GM06990 (cell line): ENCODE data around the gene SLX4IP.

Experiments
- DNase-seq: peaks from one replicate; pipeline ENCODE4 v3.0.0-alpha.2; 2011; ENCODE audit not compliant: insufficient read length; ENCODE audit errors: extremely low read depth
- H3K27me3 ChIP-seq: replicated peaks from 2 replicates; pipeline ENCODE4 v1.6.0; 2011; ENCODE audit warnings: low read length; ENCODE audit not compliant: control insufficient read depth, insufficient read depth
- H3K36me3 ChIP-seq: 2 replicates; pipeline ENCODE4 v1.5.1; 2011; ENCODE audit warnings: low read length; ENCODE audit not compliant: control insufficient read depth, insufficient read depth
- H3K4me3 ChIP-seq: replicated peaks from 2 replicates; pipeline ENCODE4 v1.5.1; 2011; ENCODE audit warnings: low read depth, mild to moderate bottlenecking, control low read depth, low read length
- TF ChIP-seq, protein P1 (sequence below): IDR thresholded peaks from 2 replicates; pipeline ENCODE4 v1.5.1; 2011; ENCODE audit warnings: low read length, control low read depth, mild to moderate bottlenecking, inconsistent platforms; ENCODE audit not compliant: insufficient read depth, poor library complexity, severe bottlenecking

SLX4IP gene

DNA sequence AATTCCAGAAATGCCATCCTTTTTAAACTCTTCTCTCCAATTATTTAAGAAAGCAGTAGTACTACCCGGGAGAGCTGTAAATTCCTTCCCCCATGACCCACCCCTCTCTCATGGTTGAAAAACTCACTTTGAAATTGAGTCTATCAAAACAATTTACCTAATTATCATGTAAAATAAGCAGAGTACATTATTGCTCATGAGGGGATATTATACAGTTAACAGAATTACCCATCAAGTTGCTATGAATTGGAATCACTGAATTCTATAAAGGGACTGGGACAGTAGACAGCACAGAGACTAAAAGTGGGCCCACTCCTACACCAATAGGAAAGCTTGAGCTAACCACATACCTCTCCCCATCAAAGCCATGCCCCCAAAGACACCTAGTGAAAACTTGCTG lies 222.3 kb downstream of the SLX4IP start:
- H3K27me3 ChIP-seq, result no peaks in the 10 kb centered on the region; the same call in none of the 2 replicates
- H3K4me3 ChIP-seq, result no peak overlapping the region
- H3K36me3 ChIP-seq, result no peaks in the 10 kb centered on the region; the same call in 1 of the 2 replicates
- TF ChIP-seq, protein P1, sequence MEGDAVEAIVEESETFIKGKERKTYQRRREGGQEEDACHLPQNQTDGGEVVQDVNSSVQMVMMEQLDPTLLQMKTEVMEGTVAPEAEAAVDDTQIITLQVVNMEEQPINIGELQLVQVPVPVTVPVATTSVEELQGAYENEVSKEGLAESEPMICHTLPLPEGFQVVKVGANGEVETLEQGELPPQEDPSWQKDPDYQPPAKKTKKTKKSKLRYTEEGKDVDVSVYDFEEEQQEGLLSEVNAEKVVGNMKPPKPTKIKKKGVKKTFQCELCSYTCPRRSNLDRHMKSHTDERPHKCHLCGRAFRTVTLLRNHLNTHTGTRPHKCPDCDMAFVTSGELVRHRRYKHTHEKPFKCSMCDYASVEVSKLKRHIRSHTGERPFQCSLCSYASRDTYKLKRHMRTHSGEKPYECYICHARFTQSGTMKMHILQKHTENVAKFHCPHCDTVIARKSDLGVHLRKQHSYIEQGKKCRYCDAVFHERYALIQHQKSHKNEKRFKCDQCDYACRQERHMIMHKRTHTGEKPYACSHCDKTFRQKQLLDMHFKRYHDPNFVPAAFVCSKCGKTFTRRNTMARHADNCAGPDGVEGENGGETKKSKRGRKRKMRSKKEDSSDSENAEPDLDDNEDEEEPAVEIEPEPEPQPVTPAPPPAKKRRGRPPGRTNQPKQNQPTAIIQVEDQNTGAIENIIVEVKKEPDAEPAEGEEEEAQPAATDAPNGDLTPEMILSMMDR, result no peak
- DNase-seq, result no peak

DNA sequence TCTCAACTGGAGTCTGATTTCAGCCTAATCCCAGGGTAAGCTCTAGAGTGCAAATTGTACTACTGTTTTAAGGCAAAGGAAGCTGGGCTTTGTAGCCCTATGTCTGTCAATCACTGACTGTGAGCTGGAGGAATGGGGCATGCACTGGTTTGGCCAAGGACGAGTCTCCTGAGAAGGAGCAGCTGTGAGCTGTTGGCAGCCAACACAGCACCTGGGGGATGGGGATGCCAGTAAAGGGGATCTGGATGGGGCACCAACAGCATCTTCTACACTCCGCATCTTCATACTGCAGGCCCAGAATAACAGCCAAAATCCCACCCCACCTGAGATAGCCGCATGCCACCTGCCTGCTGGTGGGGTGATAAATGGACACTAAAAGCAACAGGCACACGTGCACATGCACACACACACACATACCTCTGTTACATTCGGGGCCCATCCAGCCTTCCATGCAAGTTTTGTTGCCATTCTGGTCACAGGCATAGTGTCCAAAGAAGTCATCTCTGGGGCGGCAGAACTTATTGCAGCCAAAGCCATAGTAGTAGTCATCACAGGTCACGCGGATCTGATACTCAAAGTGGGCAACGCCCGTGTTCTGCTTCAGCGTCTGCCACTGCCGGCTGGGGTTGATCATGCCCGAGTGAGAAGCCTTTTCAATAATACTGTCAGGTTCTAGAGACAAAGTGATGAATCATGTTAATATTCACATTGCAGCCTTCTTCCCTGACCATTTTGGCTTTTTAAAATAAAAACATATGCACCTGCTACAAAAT lies 223.1 kb downstream of the SLX4IP start:
- Histone ChIP-seq H3K4me3 (no peak overlapping the region), H3K36me3 (no peaks in the 10 kb centered on the region; the same call in 1 of the 2 replicates), H3K27me3 (no peaks in the 10 kb centered on the region; the same call in none of the 2 replicates)
- TF ChIP-seq, protein P1, result no peak
- no peak for DNase-seq

DNA sequence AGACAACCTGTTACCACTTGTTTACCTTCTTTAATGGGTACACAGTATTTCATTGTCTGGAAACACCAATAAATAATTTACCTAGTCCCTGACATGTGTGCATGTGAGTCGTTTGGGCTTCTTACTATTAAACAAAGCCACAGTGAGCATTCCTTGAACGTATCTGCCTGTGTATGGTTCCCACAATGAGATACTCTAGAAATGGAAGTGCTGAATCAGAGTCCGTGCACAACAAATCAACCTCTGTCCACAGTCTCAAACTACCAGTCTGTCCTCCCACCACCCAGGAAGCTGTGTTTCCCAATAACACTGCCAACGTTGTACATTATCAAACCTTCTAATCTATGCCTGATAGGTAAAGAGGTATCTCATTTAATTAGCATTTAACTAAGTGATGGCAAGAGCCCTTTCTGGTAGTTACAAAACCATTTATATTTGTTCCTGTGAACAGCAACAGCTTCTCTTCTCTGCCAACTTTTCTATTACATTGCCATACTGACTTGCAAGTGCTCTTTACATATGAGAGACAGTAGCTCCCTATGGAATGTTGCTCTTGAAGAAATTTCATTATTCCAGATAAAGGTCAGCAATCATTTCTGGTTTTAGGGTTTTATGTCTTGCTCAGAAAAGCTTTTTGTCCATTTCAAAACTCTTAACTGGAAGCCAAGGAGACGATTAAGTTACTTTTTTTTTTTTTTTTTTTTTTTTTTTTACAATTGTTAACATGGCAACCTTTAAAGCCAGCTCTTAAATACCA lies 223.9 kb downstream of the SLX4IP start:
- TF ChIP-seq, protein P1, result no peak
- Histone ChIP-seq H3K4me3 (no peak overlapping the region), H3K36me3 (no peaks in the 10 kb centered on the region; the same call in 1 of the 2 replicates), H3K27me3 (no peaks in the 10 kb centered on the region; the same call in none of the 2 replicates)
- DNase-seq, result no peak

DNA sequence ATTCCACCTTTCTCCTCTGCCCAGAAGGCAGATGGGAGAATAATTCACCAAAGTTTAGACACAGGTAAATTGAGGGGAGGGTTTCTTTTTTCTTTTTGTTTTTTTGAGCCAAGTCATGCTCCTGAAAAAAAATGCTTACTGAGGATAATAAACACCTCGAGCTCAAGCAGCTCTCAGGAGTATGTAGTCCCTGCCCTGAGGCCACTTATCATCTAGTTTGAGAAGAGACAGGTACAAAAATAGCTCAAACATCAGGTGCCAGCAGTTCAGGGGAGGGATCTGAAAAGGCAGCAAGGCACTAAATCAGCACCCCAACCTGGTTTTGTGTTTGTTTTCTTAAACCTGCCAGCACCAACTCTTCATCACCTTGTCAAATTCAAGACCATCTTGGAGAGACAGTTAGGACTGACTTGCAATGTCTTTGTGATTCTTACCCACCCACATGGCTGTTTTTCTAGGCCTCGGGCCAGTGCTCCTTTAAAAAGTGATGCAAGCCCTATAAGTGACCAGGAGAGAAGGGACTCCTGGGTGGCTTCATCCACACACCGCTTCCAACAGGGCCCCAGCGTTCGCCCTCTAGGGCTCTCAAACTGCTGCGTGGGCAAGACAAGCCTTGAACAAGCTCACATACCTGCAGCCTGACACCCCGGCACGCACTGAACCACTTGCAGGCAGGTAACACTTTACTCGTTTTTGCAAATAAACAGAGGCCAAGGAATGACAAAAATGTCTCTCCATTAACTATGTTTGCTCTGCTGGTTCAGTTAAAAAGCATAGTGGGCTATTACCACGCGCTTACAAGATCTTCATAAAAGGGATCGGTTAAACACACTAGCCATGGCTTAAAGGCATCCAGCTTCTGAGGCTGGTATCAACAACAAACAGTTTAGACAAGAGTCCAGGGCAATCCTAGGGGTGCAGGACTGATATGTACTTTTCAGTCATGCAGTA lies 224.8 kb downstream of the SLX4IP start:
- Histone ChIP-seq H3K27me3 (no peaks in the 10 kb centered on the region; the same call in none of the 2 replicates), H3K36me3 (no peaks in the 10 kb centered on the region; the same call in 1 of the 2 replicates)
- DNase-seq, result no peak

DNA sequence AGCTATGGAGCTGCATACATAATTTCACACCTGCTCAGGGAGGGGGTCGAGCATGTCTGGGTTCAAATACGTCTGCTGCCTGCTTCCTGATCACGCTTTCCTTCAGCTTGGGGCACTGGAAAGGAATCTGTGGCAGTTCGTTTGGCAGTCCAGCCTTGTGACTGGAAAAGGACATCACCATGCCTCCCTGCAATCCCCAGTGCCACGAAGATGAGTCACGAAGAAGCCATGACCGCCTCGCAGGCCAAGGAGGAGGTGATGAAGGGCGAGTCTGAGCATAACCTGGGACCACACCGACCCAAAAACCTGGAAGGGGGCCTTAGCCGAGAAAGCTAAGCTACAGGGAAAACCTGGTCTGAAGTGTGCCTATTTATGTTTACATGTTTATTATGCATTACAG lies 225.6 kb downstream of the SLX4IP start:
- Histone ChIP-seq H3K27me3 (no peaks in the 10 kb centered on the region; the same call in none of the 2 replicates), H3K36me3 (no peaks in the 10 kb centered on the region; the same call in 1 of the 2 replicates), H3K4me3 (no peak overlapping the region)
- TF ChIP-seq, protein P1, result no peak
- DNase-seq, result no peak

More for the DNA sequence above, 224.8 kb downstream of the SLX4IP start:
- TF ChIP-seq, protein P1, result no peak
- H3K4me3 ChIP-seq, result no peak overlapping the region
